T-helper 1 cell treated with Interleukin-12 subunit alpha and Interleukin-12 subunit beta and Interleukin-4 antibody, amounts not matched to agents 30 μg/mL and 1 μg/mL, for 36 hours (primary cell): ENCODE measurements around the gene ACSL1.
"Not testable (repeated sequence)": the region's sequence is repeated elsewhere in the genome, so short reads cannot be mapped to it uniquely, and the experiment has no call there.

Experiments used
- H3K27ac Mint-ChIP-seq: one replicate; pipeline ENCODE4 v1.8.0; 2021; ENCODE audit warnings: mild to moderate bottlenecking, mixed read lengths
- H3K27me3 Mint-ChIP-seq: one replicate; pipeline ENCODE4 v1.8.0; 2021; ENCODE audit warnings: low read depth, mixed read lengths
- H3K36me3 Mint-ChIP-seq: one replicate; pipeline ENCODE4 v1.8.0; 2021; ENCODE audit warnings: low read depth, mixed read lengths
- H3K4me1 Mint-ChIP-seq: one replicate; pipeline ENCODE4 v1.8.0; 2021; ENCODE audit warnings: low read depth, mixed read lengths
- H3K4me3 Mint-ChIP-seq: one replicate; pipeline ENCODE4 v1.8.0; 2021; ENCODE audit warnings: mild to moderate bottlenecking, moderate library complexity, mixed read lengths
- H3K9me3 Mint-ChIP-seq: one replicate; pipeline ENCODE4 v1.8.0; 2021; ENCODE audit warnings: mixed read lengths

The ACSL1 gene

GRCh38 chr4:184755278-184755677, 70.5 kb downstream of the ACSL1 start:
- H3K27me3 Mint-ChIP-seq, result no peaks in the 10 kb centered on the region
- H3K4me3 Mint-ChIP-seq, result no peak overlapping the region
- peaks cover 3% of the 10 kb centered on the region for H3K4me1 Mint-ChIP-seq
- H3K9me3 Mint-ChIP-seq, result no peaks in the 10 kb centered on the region
- H3K36me3 Mint-ChIP-seq, result peaks cover 42% of the 10 kb centered on the region
- no peak overlapping the region for H3K27ac Mint-ChIP-seq

- no peaks in the 10 kb centered on the region for H3K4me1 Mint-ChIP-seq
- H3K27me3 Mint-ChIP-seq, result no peaks in the 10 kb centered on the region
- H3K27ac Mint-ChIP-seq, result no peak overlapping the region
- peaks cover 28% of the 10 kb centered on the region for H3K36me3 Mint-ChIP-seq
- no peaks in the 10 kb centered on the region for H3K9me3 Mint-ChIP-seq
- H3K4me3 Mint-ChIP-seq, result no peak overlapping the region
Measured at GRCh38 chr4:184752496-184753275, 73.1 kb downstream of the ACSL1 start.

DNA sequence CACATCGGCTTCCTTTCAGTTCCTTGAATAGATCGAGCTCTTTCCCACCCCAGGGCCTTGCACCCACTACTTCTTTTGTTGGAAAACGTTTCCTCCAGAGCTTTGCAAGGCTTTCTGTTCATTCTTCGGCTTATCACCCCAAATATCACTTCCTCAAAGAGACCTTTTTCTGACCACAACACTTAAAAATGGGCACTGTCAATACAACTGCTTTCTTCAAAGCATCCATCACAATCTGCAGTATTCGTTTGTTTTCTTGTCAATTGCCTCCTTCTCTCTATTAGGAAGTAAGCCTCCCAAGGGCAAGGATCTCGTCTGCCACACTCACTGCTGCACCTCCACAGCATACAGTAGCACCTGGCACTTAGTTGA, 74.2 kb downstream of the ACSL1 start:
- Mint-ChIP-seq H3K4me1 (peaks cover 4% of the 10 kb centered on the region), H3K27ac (no peak overlapping the region), H3K4me3 (no peak overlapping the region), H3K9me3 (no peaks in the 10 kb centered on the region), H3K36me3 (peaks cover 22% of the 10 kb centered on the region), H3K27me3 (no peaks in the 10 kb centered on the region)

GRCh38 chr4:184750926-184751584, 74.7 kb downstream of the ACSL1 start:
- H3K4me1 Mint-ChIP-seq, result peaks cover 9% of the 10 kb centered on the region
- no peaks in the 10 kb centered on the region for H3K27me3 Mint-ChIP-seq
- peaks cover 22% of the 10 kb centered on the region for H3K36me3 Mint-ChIP-seq
- no peaks in the 10 kb centered on the region for H3K9me3 Mint-ChIP-seq
- no peak overlapping the region for H3K4me3 Mint-ChIP-seq
- H3K27ac Mint-ChIP-seq, result no peak overlapping the region

DNA sequence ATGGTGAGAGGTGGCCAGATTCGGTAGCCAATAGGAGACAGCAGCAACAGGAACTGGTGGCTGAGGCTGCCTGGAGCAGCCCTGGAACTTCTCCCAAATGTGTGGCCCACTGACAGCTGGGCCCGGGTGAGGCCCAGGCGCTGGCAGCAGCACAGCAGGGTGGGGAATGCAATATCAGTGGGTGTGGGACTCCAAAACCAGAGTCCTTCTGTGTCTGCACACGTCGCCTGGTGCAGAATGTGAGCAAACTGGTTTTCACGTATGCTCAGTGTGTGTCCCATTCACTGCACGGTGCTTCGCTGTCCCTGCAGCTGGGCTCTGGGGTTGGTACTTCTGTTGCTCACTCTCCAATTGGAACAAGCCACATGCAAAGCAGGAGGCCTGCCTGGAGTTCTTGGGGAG, 77.5 kb downstream of the ACSL1 start:
- Mint-ChIP-seq H3K27ac (no peak overlapping the region), H3K4me3 (no peak overlapping the region), H3K27me3 (no peaks in the 10 kb centered on the region), H3K36me3 (peaks cover 9% of the 10 kb centered on the region), H3K4me1 (peaks cover 13% of the 10 kb centered on the region), H3K9me3 (no peaks in the 10 kb centered on the region)

DNA sequence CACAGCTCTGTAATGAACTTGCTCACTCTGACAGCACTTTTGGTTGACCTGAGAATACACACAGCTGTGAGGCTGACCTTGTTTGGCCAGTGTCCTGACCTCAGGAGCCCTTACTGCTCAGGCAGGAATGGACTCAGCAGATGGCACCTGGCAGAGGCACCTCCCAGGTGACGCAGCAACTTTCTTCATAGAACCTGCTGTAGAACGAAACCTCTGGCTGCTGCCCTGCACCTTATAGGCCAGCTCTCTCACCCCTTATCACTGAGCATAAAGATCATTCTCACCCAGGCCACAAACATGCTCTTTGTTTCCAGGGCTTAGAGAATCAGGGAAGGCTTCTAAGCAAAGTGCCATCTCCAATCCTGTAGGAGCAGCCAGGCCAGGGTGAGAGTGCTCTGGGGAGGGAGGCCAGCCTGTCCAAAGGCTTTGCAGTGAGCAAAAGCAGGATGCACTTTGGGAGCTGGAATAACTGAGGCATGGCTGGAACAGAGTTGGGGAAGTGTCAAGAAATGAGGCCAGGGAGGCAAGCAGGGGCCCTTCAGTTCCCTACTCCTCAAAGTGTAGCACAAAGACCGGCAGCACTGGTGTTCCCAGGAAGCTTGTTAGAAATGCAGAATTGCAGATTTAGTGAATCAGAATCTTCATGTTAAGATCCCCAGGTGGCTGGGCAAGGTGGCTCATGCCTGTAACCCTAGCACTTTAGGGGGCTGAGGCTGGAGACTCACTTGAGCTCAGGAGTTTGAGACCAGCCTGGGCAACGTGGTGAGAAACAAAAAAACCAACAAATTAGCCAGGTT, 78.5 kb downstream of the ACSL1 start:
- H3K27ac Mint-ChIP-seq, result no peak overlapping the region

GRCh38 chr4:184745831-184746795, 79.7 kb downstream of the ACSL1 start:
- Mint-ChIP-seq H3K4me1 (peaks cover 13% of the 10 kb centered on the region), H3K9me3 (no peaks in the 10 kb centered on the region), H3K4me3 (no peak overlapping the region), H3K27ac (no peak overlapping the region), H3K36me3 (peaks cover 1% of the 10 kb centered on the region), H3K27me3 (no peaks in the 10 kb centered on the region)

More for the DNA sequence above, 78.5 kb downstream of the ACSL1 start:
- H3K4me3 Mint-ChIP-seq, result no peak overlapping the region
- H3K36me3 Mint-ChIP-seq, result peaks cover 3% of the 10 kb centered on the region
- H3K4me1 Mint-ChIP-seq, result peaks cover 13% of the 10 kb centered on the region
- H3K9me3 Mint-ChIP-seq, result no peaks in the 10 kb centered on the region
- H3K27me3 Mint-ChIP-seq, result no peaks in the 10 kb centered on the region

DNA sequence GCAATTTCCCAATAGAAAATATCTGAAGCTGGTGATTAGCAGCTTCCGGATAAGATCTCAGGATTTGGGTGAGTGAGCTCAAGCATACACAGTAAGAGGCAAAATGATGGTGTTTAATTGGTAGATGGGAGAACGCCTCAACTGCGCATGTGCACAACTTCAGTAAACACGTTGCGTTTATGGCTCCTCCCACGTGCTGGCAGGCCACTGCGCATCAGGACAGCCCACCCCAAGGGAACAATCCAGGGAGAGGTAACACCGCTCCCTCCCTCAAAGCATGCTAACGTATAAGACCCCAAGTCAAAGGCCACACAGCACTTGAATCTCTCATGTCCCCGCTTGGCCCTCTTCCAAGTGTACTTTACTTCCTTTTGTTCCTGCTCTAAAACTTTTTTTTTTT, 81.5 kb downstream of the ACSL1 start:
- Mint-ChIP-seq H3K9me3 (no peaks in the 10 kb centered on the region), H3K4me1 (peaks cover 22% of the 10 kb centered on the region), H3K36me3 (peaks cover 1% of the 10 kb centered on the region), H3K27me3 (no peaks in the 10 kb centered on the region), H3K27ac (no peak overlapping the region), H3K4me3 (no peak overlapping the region)

DNA sequence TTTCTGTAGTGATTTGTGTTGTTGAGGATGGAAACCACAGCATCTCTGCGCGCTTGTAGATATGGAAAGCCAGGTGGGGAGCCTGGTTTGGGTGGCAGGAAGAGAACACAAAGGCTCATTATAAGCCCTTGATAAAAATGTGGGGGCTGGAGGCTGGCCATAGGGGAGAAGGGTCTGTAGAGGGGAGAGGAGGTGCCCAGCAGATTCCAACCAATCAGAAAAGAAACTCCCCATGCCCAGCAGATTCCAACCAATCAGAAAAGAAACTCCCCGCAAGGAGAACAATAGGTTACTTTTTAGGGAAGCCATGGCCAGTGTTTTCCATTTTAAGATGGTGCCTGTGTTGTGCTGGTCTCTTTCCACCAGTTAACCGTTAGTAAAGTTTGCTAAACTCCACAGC, 82.1 kb downstream of the ACSL1 start:
- H3K27me3 Mint-ChIP-seq, result no peaks in the 10 kb centered on the region
- no peak overlapping the region for H3K27ac Mint-ChIP-seq
- peaks cover 22% of the 10 kb centered on the region for H3K4me1 Mint-ChIP-seq
- H3K4me3 Mint-ChIP-seq, result no peak overlapping the region
- peaks cover 1% of the 10 kb centered on the region for H3K36me3 Mint-ChIP-seq
- H3K9me3 Mint-ChIP-seq, result no peaks in the 10 kb centered on the region

DNA sequence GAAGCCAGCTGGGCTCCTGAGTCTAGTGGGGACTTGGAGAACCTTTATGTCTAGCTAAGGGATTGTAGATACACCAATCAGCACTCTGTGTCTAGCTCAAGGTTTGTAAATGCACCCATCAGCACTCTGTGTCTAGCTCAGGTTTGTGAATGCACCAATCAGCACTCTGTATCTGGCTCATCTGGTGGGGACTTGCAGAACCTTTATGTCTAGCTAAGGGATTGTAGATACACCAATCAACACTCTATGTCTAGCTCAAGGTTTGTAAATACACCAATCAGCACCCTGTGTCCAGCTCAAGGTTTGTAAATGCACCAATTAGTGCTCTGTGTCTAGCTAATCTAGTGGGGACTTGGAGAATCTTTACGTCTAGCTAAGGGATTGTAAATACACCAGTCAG, 84.1 kb downstream of the ACSL1 start:
- not testable (repeated sequence) for H3K9me3 Mint-ChIP-seq, H3K27ac Mint-ChIP-seq, H3K36me3 Mint-ChIP-seq, H3K4me3 Mint-ChIP-seq, H3K27me3 Mint-ChIP-seq
- H3K4me1 Mint-ChIP-seq, result peaks cover 18% of the 10 kb centered on the region

GRCh38 chr4:184740980-184741391, 84.8 kb downstream of the ACSL1 start:
- H3K9me3 Mint-ChIP-seq, result no peaks in the 10 kb centered on the region
- H3K27ac Mint-ChIP-seq, result no peak overlapping the region
- H3K4me3 Mint-ChIP-seq, result no peak overlapping the region
- H3K4me1 Mint-ChIP-seq, result peaks cover 12% of the 10 kb centered on the region
- H3K27me3 Mint-ChIP-seq, result no peaks in the 10 kb centered on the region
- H3K36me3 Mint-ChIP-seq, result no peaks in the 10 kb centered on the region

GRCh38 chr4:184739575-184739974, 86.2 kb downstream of the ACSL1 start:
- H3K9me3 Mint-ChIP-seq, H3K36me3 Mint-ChIP-seq, H3K27me3 Mint-ChIP-seq, H3K27ac Mint-ChIP-seq, H3K4me1 Mint-ChIP-seq: not testable (repeated sequence)
- peak overlapping the region; percentile 13 for H3K4me3 Mint-ChIP-seq

GRCh38 chr4:184734758-184735157, 91.0 kb downstream of the ACSL1 start:
- Mint-ChIP-seq H3K27me3 (no peaks in the 10 kb centered on the region), H3K4me3 (peak overlapping the region; percentile 98), H3K27ac (peak overlapping the region; percentile 94), H3K36me3 (peaks cover 17% of the 10 kb centered on the region), H3K9me3 (no peaks in the 10 kb centered on the region), H3K4me1 (peaks cover 33% of the 10 kb centered on the region)
